H9 (cell line): ENCODE data around the gene KCNG2. TPM values are rescaled to one million over a fixed set of nuclear protein-coding genes. Genes with fewer than 3 reads are reported as not detected.

ENCODE experiments used
- DNase-seq: peaks from one replicate; pipeline ENCODE4 v3.0.0-alpha.2; 2017
- H2AFZ ChIP-seq: one replicate; pipeline ENCODE4 v1.6.1; 2013; ENCODE audit warnings: mild to moderate bottlenecking, low read length, control low read depth, moderate library complexity
- H2AK5ac ChIP-seq: 2 replicates; pipeline ENCODE4 v1.6.1; 2013; ENCODE audit warnings: low read length, control low read depth, mixed read lengths; ENCODE audit not compliant: insufficient read length
- H2BK120ac ChIP-seq: one replicate; pipeline ENCODE4 v1.6.1; 2013; ENCODE audit warnings: low read depth, mild to moderate bottlenecking, low read length, control low read depth, inconsistent platforms; ENCODE audit not compliant: poor library complexity, severe bottlenecking
- H2BK12ac ChIP-seq: 2 replicates; pipeline ENCODE4 v1.6.1; 2013; ENCODE audit warnings: low read length, control low read depth, mixed read lengths, low read depth; ENCODE audit not compliant: insufficient read length
- H2BK15ac ChIP-seq: 2 replicates; pipeline ENCODE4 v1.6.1; 2013; ENCODE audit warnings: low read depth, low read length, control low read depth
- H2BK20ac ChIP-seq: one replicate; pipeline ENCODE4 v1.6.1; 2013; ENCODE audit warnings: low read depth, mild to moderate bottlenecking, low read length, control low read depth, inconsistent platforms; ENCODE audit not compliant: poor library complexity, severe bottlenecking
- H2BK5ac ChIP-seq: 2 replicates; pipeline ENCODE4 v1.6.1; 2013; ENCODE audit warnings: low read length, control low read depth, mixed read lengths; ENCODE audit not compliant: insufficient read length
- H3K14ac ChIP-seq: 2 replicates; pipeline ENCODE4 v1.6.1; 2013; ENCODE audit warnings: low read length, control low read depth; ENCODE audit not compliant: insufficient read depth
- H3K18ac ChIP-seq: 2 replicates; pipeline ENCODE4 v1.6.1; 2013; ENCODE audit warnings: low read depth, mild to moderate bottlenecking, mixed read lengths, low read length, control low read depth; ENCODE audit not compliant: insufficient read length
- H3K23ac ChIP-seq: 2 replicates; pipeline ENCODE4 v1.6.1; 2013; ENCODE audit warnings: low read length, control low read depth, mixed read lengths, low read depth; ENCODE audit not compliant: insufficient read length
- H3K23me2 ChIP-seq: 2 replicates; pipeline ENCODE4 v1.6.1; 2013; ENCODE audit warnings: low read depth, mild to moderate bottlenecking, mixed read lengths, low read length, control low read depth; ENCODE audit not compliant: insufficient read length, poor library complexity, severe bottlenecking
- H3K27ac ChIP-seq: 2 replicates; pipeline ENCODE4 v1.5.1; 2013; ENCODE audit warnings: low read length, control low read depth, mixed read lengths, low read depth; ENCODE audit not compliant: insufficient read length
- H3K27me3 ChIP-seq: 2 replicates; pipeline ENCODE4 v1.6.1; 2013; ENCODE audit warnings: low read length, control low read depth, inconsistent platforms; ENCODE audit not compliant: insufficient read depth
- H3K4ac ChIP-seq: 2 replicates; pipeline ENCODE4 v1.6.1; 2013; ENCODE audit warnings: low read depth, mild to moderate bottlenecking, control low read depth, inconsistent platforms, low read length, moderate library complexity
- H3K4me1 ChIP-seq: 2 replicates; pipeline ENCODE4 v1.6.1; 2013; ENCODE audit warnings: low read length, control low read depth, inconsistent platforms; ENCODE audit not compliant: insufficient read depth
- H3K4me2 ChIP-seq: 2 replicates; pipeline ENCODE4 v1.6.1; 2013; ENCODE audit warnings: low read length, control low read depth, mixed read lengths; ENCODE audit not compliant: insufficient read length, insufficient read depth
- H3K56ac ChIP-seq: 2 replicates; pipeline ENCODE4 v1.6.1; 2013; ENCODE audit warnings: low read depth, mild to moderate bottlenecking, mixed read lengths, low read length, control low read depth; ENCODE audit not compliant: insufficient read length
- H3K79me1 ChIP-seq: 2 replicates; pipeline ENCODE4 v1.6.1; 2013; ENCODE audit warnings: low read depth, mild to moderate bottlenecking, moderate library complexity, low read length, control low read depth, inconsistent platforms; ENCODE audit not compliant: insufficient read depth, poor library complexity, severe bottlenecking
- H3K79me2 ChIP-seq: 2 replicates; pipeline ENCODE4 v1.6.1; 2013; ENCODE audit warnings: low read length, control low read depth, inconsistent platforms; ENCODE audit not compliant: insufficient read depth
- H3K9ac ChIP-seq: 2 replicates; pipeline ENCODE4 v1.6.1; 2013; ENCODE audit warnings: low read length, control low read depth, mixed read lengths; ENCODE audit not compliant: insufficient read length; ENCODE audit errors: extremely low read depth
- H3K9me3 ChIP-seq: one replicate; pipeline ENCODE4 v1.6.1; 2013; ENCODE audit warnings: low read depth, low read length, inconsistent platforms; ENCODE audit not compliant: control insufficient read depth
- H3T11ph ChIP-seq: one replicate; pipeline ENCODE4 v1.6.1; 2013; ENCODE audit warnings: mild to moderate bottlenecking, low read length, control low read depth, inconsistent platforms
- H4K20me1 ChIP-seq: one replicate; pipeline ENCODE4 v1.6.1; 2013; ENCODE audit not compliant: control insufficient read depth, insufficient read length, insufficient read depth
- H4K5ac ChIP-seq: 2 replicates; pipeline ENCODE4 v1.6.1; 2013; ENCODE audit warnings: low read depth, mild to moderate bottlenecking, mixed read lengths, low read length, control low read depth; ENCODE audit not compliant: insufficient read length
- H4K8ac ChIP-seq: replicated peaks from 2 replicates; pipeline ENCODE4 v1.6.1; 2013; ENCODE audit warnings: low read length, control low read depth, mixed read lengths, low read depth; ENCODE audit not compliant: insufficient read length
- H4K91ac ChIP-seq: 2 replicates; pipeline ENCODE4 v1.6.1; 2013; ENCODE audit warnings: low read depth, mild to moderate bottlenecking, moderate library complexity, mixed read lengths, low read length, control low read depth; ENCODE audit not compliant: insufficient read length
- H3K27ac Mint-ChIP-seq, 3 experiments: 2 replicates in 2 of 3; 3 replicates in 1 of 3; pipeline ENCODE4 v1.8.0; 2020 to 2021; ENCODE audit warnings: mixed read lengths in 3 of 3, mild to moderate bottlenecking in 1 of 3, moderate library complexity in 1 of 3
- H3K27me3 Mint-ChIP-seq: 2 replicates; pipeline ENCODE4 v1.8.0; 2021; ENCODE audit warnings: low read depth, mild to moderate bottlenecking, moderate library complexity, mixed read lengths
- H3K36me3 Mint-ChIP-seq, 3 experiments: 2 replicates in 2 of 3; 3 replicates in 1 of 3; pipeline ENCODE4 v1.8.0; 2020 to 2021; ENCODE audit warnings: low read depth in 3 of 3, mixed read lengths in 3 of 3; ENCODE audit not compliant: insufficient read depth in 1 of 3
- H3K4me1 Mint-ChIP-seq, 2 experiments: 2 replicates each; pipeline ENCODE4 v1.8.0; 2020; ENCODE audit warnings: mixed read lengths in 2 of 2
- H3K4me3 Mint-ChIP-seq, 2 experiments: 2 replicates in 1 of 2; 3 replicates in 1 of 2; pipeline ENCODE4 v1.8.0; 2020 to 2021; ENCODE audit warnings: mild to moderate bottlenecking in 2 of 2, mixed read lengths in 2 of 2, moderate library complexity in 1 of 2
- H3K9me3 Mint-ChIP-seq, 2 experiments: 2 replicates in 1 of 2; 3 replicates in 1 of 2; pipeline ENCODE4 v1.8.0; 2020; ENCODE audit warnings: mild to moderate bottlenecking in 2 of 2, mixed read lengths in 2 of 2, moderate library complexity in 1 of 2
- WGBS: extraction: QIAGEN DNeasy Blood & Tissue Kit; methylation state at CpG from one replicate; pipeline ENCODE4 v1.1.7; 2013; ENCODE audit warnings: missing lambda C conversion rate, low lambda C conversion rate, mixed read lengths; ENCODE audit not compliant: insufficient read length; ENCODE audit errors: extremely low coverage; 5-methylcytosine and 5-hydroxymethylcytosine counted together
- total RNA-seq: library from RNA; stranded (reverse); gene quantifications from 2 replicates; pipeline ENCODE4 v1.2.1, GENCODE V29; 2021
- TF ChIP-seq, protein P1 (sequence below): fragments of 200-600 bp; sonication (generic); conservative IDR thresholded peaks from 3 replicates; pipeline ENCODE4 v1.8.0; 2021; ENCODE audit warnings: antibody characterized with exemption, mild to moderate bottlenecking

The KCNG2 gene
- total RNA-seq, 1 experiment from 2014 or later = 0.15 TPM

DNA sequence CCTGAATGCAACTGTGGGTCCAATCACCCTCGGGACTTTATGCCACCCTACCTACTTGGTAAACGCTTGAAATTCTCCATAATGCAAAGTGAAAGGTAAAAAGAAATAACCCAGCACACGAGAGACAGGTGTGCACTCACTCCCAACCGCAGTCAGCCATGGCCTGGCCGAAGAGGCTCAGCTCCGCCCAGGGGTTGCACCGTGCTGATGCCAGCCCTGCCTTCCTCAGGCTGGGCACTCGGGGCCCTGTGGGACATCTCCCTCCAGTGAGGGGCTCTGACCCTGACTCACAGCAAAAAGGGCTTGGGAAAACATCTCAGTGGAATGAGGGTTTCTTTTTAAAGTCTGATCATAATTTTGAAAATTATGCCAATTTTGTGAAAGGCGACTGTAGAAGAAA lies 140.5 kb downstream of the KCNG2 start:
- peak; percentile 16 for DNase-seq
- H3K4me1 Mint-ChIP-seq = peaks cover 2 to 8% of the 10 kb centered on the region in 2 experiments; a peak in 3 of 4 replicates

More for the DNA sequence above, 140.5 kb downstream of the KCNG2 start:
- no peaks in the 10 kb centered on the region for H3K4me1 ChIP-seq
- H3K27me3 ChIP-seq = no peaks in the 10 kb centered on the region
- H2BK15ac ChIP-seq = no peak overlapping the region
- no peak overlapping the region for H4K5ac ChIP-seq
- no peak overlapping the region for H3K18ac ChIP-seq
- H3K79me1 ChIP-seq = no peaks in the 10 kb centered on the region
- H3K27ac Mint-ChIP-seq = no peak overlapping the region; a peak in 1 of 7 replicates
- H3K27me3 Mint-ChIP-seq = peaks cover 5% of the 10 kb centered on the region; the same call in 1 of the 2 replicates
- TF ChIP-seq, protein P1, sequence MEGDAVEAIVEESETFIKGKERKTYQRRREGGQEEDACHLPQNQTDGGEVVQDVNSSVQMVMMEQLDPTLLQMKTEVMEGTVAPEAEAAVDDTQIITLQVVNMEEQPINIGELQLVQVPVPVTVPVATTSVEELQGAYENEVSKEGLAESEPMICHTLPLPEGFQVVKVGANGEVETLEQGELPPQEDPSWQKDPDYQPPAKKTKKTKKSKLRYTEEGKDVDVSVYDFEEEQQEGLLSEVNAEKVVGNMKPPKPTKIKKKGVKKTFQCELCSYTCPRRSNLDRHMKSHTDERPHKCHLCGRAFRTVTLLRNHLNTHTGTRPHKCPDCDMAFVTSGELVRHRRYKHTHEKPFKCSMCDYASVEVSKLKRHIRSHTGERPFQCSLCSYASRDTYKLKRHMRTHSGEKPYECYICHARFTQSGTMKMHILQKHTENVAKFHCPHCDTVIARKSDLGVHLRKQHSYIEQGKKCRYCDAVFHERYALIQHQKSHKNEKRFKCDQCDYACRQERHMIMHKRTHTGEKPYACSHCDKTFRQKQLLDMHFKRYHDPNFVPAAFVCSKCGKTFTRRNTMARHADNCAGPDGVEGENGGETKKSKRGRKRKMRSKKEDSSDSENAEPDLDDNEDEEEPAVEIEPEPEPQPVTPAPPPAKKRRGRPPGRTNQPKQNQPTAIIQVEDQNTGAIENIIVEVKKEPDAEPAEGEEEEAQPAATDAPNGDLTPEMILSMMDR = no peak
- H3K36me3 Mint-ChIP-seq = peaks cover 0 to 37% (median 14%) of the 10 kb centered on the region in 3 experiments; a peak in 5 of 7 replicates
- H3K4me2 ChIP-seq = no peak overlapping the region
- no peak overlapping the region for H4K91ac ChIP-seq
- H2BK5ac ChIP-seq = no peak overlapping the region
- peaks cover 3% of the 10 kb centered on the region for H4K20me1 ChIP-seq
- H3K23me2 ChIP-seq = no peaks in the 10 kb centered on the region
- no peak overlapping the region for H2BK120ac ChIP-seq
- H2BK12ac ChIP-seq = no peak overlapping the region
- no peak overlapping the region for H3K9ac ChIP-seq
- H3K79me2 ChIP-seq = no peaks in the 10 kb centered on the region
- H3K56ac ChIP-seq = no peak overlapping the region
- H3K14ac ChIP-seq = no peak overlapping the region
- no peak overlapping the region for H2BK20ac ChIP-seq
- no peak overlapping the region for H4K8ac ChIP-seq
- peaks cover 0 to 3% of the 10 kb centered on the region in 2 experiments; a peak in 4 of 5 replicates for H3K9me3 Mint-ChIP-seq
- WGBS = no CpG with 5 or more reads among the region's 9 CpGs
- no peak overlapping the region for H3K23ac ChIP-seq
- no peak overlapping the region for H3K4ac ChIP-seq
- H3K9me3 ChIP-seq = no peaks in the 10 kb centered on the region
- no peak overlapping the region for H3K27ac ChIP-seq
- H2AFZ ChIP-seq = no peak overlapping the region
- H2AK5ac ChIP-seq = no peak overlapping the region
- H3K4me3 Mint-ChIP-seq = no peak overlapping the region
- no peak overlapping the region for H3T11ph ChIP-seq
